SK-N-SH (cell line): ENCODE data around the gene PPP1R12B.

Experiments used
- CTCF ChIP-seq: fragments of 200-600 bp; sonication (generic); IDR thresholded peaks from 2 replicates; pipeline ENCODE4 v1.6.1; 2017; ENCODE audit warnings: antibody characterized with exemption, mild to moderate bottlenecking, moderate library complexity
- FOSL2 ChIP-seq: IDR thresholded peaks from 2 replicates; pipeline ENCODE4 v1.4.0; 2012; ENCODE audit warnings: low read depth, mild to moderate bottlenecking, moderate library complexity, borderline replicate concordance
- NRF1 ChIP-seq: IDR thresholded peaks from 2 replicates; pipeline ENCODE4 v1.6.1; 2012; ENCODE audit warnings: low read depth, mild to moderate bottlenecking, low read length
- POLR2AphosphoS5 ChIP-seq: IDR thresholded peaks from 2 replicates; pipeline ENCODE4 v1.6.1; 2012; ENCODE audit warnings: low read depth, low read length
- RCOR1 ChIP-seq: fragments of 150-350 bp; IDR thresholded peaks from 2 replicates; pipeline ENCODE4 v1.6.1; 2017; ENCODE audit warnings: antibody characterized with exemption, low read length
- RXRA ChIP-seq: IDR thresholded peaks from 2 replicates; pipeline ENCODE4 v1.4.0; 2012; ENCODE audit warnings: low read depth, mild to moderate bottlenecking, borderline replicate concordance
- SMC3 ChIP-seq: IDR thresholded peaks from 2 replicates; pipeline ENCODE4 v1.6.1; 2012; ENCODE audit warnings: low read depth, low read length, improper control_type of control experiment
- TEAD4 ChIP-seq: IDR thresholded peaks from 2 replicates; pipeline ENCODE4 v1.4.0; 2012; ENCODE audit warnings: mild to moderate bottlenecking, borderline replicate concordance; ENCODE audit not compliant: insufficient read depth
- TF ChIP-seq, protein P1 (sequence below): fragments of 150-350 bp; IDR thresholded peaks from 2 replicates; pipeline ENCODE4 v1.6.1; 2016; ENCODE audit warnings: mild to moderate bottlenecking, low read depth, low read length
- TF ChIP-seq, protein P2 (sequence below): IDR thresholded peaks from 2 replicates; pipeline ENCODE4 v1.4.0; 2012; ENCODE audit warnings: low read depth
- TF ChIP-seq, protein P3 (sequence below): fragments of 150-350 bp; IDR thresholded peaks from 2 replicates; pipeline ENCODE4 v1.6.1; 2017; ENCODE audit warnings: antibody characterized with exemption, low read length, low read depth, borderline replicate concordance

DNA sequence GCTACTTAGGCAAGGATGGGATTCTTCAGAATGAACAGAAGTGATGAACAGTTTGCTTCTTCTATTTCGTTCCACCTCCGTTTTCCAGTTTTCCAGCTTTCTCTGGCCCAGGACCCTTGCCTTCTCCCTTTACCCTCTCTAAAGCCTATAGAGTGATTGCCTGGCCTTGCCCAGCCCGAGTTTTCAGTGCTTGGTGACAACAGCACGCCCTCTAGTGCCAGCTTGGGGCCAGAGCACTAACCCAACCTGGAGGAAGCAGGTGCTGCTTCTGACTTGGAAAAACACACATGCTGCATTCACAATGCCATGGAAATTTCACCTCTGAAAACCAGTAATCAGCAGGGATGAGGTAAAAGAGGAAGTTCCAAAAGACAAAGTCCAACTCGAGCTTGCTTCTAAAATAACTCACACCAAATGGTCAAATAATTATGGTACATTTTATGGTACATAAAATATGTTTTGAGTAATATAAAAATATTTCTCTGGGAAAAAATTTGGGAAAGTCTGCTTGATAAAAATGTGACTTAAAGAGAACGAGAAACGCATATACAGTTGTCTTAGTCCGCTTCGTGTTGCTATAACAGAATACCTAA is 32.8 kb upstream of the PPP1R12B start:
- TF ChIP-seq POLR2AphosphoS5 (no peak), CTCF (peak; percentile 99), FOSL2 (no peak), RXRA (no peak), NRF1 (no peak), RCOR1 (peak; percentile 46; the same call in 1 of the 2 replicates), TEAD4 (no peak), SMC3 (peak; percentile 99)
- TF ChIP-seq, protein P1, sequence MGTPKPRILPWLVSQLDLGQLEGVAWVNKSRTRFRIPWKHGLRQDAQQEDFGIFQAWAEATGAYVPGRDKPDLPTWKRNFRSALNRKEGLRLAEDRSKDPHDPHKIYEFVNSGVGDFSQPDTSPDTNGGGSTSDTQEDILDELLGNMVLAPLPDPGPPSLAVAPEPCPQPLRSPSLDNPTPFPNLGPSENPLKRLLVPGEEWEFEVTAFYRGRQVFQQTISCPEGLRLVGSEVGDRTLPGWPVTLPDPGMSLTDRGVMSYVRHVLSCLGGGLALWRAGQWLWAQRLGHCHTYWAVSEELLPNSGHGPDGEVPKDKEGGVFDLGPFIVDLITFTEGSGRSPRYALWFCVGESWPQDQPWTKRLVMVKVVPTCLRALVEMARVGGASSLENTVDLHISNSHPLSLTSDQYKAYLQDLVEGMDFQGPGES, result no peak
- TF ChIP-seq, protein P2, sequence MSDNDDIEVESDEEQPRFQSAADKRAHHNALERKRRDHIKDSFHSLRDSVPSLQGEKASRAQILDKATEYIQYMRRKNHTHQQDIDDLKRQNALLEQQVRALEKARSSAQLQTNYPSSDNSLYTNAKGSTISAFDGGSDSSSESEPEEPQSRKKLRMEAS, result no peak
- TF ChIP-seq, protein P3, sequence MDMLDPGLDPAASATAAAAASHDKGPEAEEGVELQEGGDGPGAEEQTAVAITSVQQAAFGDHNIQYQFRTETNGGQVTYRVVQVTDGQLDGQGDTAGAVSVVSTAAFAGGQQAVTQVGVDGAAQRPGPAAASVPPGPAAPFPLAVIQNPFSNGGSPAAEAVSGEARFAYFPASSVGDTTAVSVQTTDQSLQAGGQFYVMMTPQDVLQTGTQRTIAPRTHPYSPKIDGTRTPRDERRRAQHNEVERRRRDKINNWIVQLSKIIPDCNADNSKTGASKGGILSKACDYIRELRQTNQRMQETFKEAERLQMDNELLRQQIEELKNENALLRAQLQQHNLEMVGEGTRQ, result no peak
